NCI-H146 treated with DMSO at 0.1 percent for 48 hours (cell line): ENCODE measurements around the gene FAM124B.

ENCODE experiments used
- DNase-seq: peaks from one replicate; lab custom pipeline; 2025; ENCODE audit not compliant: unreplicated experiment; lab: John Stamatoyannopoulos, UW

Gene FAM124B

GRCh38 chr2:224381521-224382279, 20.2 kb downstream of the FAM124B start:
- DNase-seq: no peak

DNA sequence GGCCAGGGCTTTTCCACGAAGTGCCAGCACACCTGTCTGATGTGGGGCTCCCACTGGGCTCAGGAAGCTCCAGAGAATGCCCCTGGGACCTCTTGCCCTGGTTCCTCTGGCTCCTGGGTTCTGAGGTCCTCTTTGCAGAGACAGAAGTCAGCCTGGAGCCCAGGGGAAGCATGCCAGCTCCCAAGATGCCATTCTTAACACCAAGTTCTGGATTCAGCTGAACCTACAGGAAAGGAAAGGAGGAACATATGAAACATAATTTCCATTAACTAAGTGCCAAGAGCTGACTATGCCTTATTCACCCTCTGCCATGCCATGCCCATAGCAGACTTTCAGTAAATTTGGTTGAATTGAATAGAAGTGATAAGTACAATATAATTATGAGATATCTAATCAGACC, 21.9 kb downstream of the FAM124B start:
- DNase-seq: no peak

- no peak for DNase-seq
These were observed 22.7 kb downstream of the FAM124B start for GRCh38 chr2:224379172-224379571.

DNA sequence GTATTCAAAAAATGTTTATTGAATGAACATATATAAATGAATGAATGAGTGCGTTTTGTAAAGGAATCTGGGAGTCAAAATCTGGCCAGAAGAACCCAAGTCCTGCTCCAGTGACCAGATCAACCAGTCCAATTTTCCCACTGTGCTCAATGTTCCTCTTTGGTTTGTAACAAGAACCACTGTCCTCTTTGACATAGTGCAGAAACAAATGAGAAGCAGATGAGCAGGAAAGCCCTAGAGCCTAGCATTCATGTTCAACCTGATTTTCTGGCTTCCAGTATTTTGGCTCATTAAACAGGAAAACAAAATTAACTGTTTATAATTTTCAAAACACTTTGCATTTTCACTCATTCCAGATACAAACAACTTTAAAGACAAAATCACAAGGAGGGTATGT, 23.2 kb downstream of the FAM124B start:
- no peak for DNase-seq

- no peak for DNase-seq
These were observed 23.9 kb downstream of the FAM124B start for GRCh38 chr2:224377751-224378700.

DNA sequence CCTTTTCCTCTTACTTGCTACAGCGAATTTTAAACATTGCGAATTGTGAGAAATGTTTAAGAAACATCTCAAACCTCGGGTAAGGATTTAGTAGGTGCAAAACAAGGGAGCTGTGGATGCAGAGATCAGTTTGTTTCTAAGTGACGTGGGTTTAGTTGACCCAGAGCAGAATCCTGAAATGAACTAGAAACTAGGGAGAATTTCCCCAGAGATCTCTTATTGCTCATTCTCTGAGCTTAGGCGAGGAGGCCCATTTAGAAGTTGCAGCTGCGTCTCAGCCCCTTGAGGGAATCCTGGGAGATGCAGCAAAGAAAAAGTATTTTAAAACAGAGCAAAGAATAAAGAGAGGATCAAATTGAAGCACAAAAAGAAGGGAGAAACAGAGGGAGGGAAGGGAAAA, 29.3 kb downstream of the FAM124B start:
- DNase-seq: no peak

DNA sequence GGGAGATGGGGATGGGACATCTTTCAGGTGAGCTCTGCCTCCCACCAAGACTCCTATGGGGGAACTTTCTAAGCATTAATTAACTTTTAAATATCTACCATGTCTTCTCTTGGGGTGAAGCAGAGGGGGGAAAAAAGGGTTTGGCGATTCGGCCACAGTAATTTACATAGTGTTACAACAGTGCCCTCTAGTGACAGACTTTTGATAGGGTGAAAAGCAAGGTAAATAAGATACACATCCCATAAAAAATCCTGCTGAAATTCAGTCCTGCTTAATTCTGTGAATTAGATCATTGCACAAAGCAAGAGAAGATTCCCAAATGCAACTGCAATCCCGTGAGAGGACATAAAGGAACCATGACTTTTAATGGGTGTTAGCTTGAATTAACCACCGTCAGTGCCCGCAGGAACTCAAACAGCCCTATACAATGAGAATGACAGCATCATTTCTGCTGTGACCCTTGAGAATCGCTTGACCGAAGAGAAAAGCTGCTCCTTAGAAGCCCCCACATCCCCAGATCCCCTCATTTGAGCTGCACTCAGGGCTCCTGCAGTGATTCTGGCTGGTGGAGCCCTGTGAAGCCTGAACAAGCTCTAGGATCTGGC, 32.8 kb downstream of the FAM124B start:
- no peak for DNase-seq

DNA sequence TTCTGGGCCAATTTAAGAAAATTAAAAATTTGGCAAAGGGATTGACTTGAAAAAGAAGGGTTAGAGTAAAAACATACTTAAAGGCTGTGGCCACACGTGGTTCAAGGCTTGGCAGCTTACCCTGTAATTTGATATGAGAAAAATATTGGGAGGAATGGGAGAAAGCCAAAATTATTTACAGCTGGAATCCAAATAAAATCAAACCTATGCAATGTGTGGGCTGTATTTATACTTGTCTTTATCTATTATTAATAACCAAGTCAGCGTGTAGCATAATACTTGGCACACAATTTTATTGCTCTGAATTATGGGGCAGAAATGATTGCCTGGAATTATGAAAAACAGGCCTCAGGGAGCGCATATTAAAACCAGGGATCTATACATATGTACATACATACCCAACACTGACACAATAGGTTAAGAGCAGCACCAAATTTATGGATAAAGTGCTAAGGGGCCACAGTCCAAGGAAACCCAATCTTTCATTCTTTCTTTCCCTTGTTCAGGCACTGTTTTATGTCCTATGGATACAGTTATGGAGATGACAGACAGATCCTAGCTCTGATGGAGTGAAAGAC, 35.6 kb downstream of the FAM124B start:
- no peak for DNase-seq

- no peak for DNase-seq
These were observed 36.6 kb downstream of the FAM124B start for GRCh38 chr2:224365331-224365730.

- no peak for DNase-seq
These were observed 38.6 kb downstream of the FAM124B start for GRCh38 chr2:224363281-224363680.

DNA sequence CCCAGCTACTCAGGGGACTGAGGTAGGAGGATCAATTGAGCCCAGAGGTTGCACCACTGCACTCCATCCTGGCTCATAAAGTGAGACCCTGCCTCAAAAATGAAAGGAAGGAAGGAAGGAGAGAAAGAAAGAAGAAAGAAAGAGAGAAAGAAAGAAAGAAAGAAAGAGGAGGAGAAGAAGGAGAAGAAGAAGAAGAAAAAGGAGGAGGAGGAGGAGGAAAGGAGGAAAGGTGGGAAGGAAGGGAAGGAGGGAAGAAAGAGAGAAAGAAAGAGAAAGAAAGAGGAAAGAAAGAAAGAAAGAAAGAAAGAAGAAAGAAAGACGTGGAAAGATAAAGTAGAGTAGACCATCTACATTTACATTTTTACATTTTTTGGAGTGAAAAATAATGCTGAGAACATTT, 39.8 kb downstream of the FAM124B start:
- no peak for DNase-seq

- DNase-seq: no peak
These were observed 41.1 kb downstream of the FAM124B start for GRCh38 chr2:224360801-224361251.

GRCh38 chr2:224359569-224359968, 42.3 kb downstream of the FAM124B start:
- DNase-seq: no peak

DNA sequence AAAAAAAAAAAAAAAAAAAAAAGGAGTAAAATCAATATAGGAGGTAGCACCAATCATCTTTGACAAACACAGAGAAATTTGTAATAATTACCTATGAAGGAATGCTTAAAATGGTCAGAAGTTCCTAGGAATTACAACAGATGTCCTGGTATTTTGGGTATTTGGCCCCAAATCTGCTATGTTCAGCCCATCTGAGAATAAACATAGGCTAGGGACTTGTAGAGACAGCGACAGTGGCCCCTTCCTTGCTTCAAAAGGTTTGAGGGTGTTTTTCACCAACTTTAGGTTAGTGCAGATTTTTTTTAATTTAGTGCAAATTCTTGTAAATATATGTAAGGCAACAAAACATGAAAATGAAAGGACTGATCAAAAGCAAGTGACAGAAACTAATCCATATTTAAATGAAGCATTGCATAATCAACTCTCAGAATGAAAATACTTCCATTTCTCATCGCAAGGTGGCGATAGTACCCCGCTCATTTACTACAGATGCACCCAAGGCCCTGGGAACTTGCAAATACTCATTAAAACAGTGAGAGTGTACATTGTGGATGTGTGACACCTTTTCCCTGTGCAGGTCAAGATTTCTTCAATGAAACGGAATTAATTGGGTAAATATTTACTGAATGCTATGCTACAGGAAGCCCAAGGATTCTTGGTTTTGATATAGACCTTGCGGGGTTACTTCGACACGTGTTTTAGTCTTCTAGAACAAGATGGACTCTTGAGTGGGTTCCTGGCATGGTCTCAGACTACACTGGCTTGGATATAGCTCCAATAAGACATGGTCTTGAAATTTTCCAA, 44.6 kb downstream of the FAM124B start:
- peak; percentile 22 for DNase-seq

DNA sequence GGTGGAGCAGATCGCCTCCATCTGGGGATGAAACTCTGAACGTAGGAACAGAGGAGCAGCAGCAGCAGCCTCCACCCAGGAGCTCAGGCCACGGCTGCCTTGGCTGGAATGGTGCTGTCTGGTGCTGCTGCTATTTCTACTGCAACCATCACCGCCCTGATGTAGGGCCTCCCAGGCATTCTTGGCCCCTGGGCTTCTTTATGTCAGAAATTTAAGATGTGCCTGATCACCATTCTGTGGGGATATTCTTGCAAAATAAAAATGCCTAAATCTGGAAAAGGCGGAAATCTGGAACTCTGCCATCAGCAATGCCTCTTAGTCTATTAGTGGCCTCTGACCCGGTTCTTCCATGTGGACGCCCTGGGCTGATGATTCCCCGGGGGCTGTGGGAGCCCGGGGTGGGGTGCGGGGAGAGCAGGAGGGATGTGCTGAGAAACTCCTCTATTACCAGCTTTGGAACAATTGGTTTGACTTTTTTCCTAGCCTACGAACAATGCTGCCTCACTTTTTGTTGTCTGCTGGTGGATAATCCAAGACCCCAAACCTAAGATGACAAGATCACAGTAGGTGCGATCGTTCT, 47.2 kb downstream of the FAM124B start:
- no peak for DNase-seq

DNA sequence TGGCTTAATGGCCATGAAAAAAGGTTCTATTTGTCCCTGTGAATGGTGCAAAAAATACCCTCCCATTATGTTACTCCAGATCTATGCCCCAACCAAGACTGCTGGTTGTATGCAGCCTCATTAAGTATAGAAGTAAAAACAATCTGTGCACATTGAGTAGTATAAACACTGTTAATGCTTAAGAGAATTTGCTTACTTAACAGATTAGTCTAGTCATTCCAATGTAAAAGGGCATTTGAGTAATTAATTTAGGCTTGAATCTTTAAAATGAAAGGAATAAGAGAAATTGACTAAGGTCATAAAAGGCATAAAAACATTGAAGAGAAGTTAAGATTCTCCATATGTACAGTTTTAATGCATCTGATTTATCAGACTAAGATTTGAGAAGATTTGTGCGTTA, 51.2 kb downstream of the FAM124B start:
- no peak for DNase-seq

GRCh38 chr2:224349396-224349795, 52.5 kb downstream of the FAM124B start:
- no peak for DNase-seq

- no peak for DNase-seq
These were observed 54.5 kb downstream of the FAM124B start for GRCh38 chr2:224347176-224348051.

GRCh38 chr2:224345492-224345891, 56.4 kb downstream of the FAM124B start:
- DNase-seq: no peak
